Measurements from ENCODE around the gene GPT2.
A peak's percentile ranks its signal among the peaks of the same experiment; 100 is the strongest.

Gene GPT2

DNA sequence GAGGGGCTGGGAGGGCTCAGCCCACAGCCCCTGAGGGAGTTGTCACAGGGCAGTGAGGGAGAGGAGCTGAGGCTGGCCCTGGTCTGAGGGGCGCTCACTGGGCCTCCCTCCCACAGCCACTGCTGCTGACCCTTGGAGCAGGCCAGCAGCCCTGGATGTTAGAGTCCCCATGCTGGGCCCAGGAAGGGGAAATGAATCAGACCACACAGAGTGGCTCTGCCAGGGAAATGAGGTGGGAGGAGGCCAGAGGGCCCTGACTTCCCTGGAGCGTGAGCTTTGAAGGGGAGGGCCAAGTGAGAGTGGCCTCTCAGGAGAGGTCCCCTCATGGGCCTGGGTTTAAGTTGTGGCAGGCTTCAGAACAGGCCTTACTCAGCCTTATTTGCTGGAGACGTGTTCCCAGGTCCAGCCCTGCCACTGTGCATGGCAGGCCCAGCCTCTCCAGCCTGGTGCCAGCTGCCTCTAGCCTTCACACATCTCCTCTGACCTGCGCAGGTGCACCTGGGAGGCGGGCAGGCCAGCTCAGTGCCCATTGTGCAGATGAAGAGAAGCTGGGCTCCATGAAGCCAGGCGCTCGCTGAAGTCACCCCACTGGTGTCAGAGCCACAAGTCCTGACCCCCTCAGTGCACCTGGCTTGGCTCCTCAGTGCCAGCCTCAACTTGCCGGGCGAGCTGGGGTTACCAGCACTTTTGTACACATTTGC lies 15.4 kb downstream of the GPT2 start:
- no peak for DNase-seq

DNA sequence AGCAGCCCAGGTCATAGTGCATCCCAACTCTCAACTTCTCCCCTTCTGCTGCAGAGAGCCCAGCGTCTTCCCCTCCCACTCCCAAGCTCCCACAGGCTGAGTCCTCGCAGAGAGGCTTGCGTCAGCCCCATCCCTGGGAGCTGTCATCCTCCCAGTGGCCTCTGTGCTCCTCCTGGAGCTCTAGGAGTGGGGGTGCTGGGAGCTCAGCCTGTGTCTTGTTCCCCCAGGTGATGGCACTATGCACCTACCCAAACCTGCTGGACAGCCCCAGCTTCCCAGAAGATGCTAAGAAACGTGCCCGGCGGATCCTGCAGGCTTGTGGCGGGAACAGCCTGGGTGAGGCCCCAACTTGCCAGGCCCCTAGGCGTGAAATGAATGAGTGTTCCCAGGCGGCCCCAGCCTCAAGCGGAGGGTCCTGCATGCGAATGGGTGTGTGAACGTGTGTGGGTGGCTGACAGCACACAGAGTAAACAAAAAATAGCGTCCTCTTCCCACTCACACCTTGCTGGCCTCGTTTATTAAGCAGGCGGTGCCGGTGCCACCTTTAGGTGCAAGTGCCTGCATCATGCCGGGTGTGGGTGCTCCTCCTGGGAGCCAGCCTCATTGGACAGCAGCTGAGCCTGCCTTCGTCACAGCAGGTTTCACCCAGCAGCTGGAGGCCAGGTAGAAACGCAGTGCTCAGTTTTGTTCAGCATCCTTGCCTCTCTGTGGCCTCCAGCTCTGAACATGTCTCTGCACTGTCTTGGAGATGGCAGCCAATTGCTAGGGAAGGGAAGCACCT lies 16.5 kb downstream of the GPT2 start:
- no peak for DNase-seq

DNA sequence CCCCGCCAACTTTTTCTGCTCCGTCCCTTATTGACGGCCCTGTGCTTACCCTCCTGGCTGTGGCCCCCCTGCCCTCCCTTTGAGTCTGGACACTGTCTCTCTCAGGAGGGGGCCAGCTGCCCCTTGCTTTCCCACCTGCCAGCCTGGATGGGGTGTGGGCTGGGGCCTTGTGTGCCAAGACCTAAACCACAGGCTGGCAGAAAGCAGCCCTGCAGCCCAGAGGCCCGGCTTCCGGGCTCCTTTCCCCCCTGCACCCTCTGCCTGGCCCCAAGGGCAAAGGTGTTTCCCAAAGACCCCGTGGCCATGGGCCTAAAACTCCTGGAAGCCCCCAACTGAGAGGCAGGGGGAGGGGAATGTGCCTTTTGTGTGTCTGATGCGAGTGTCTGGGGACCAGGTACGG lies 17.5 kb downstream of the GPT2 start:
- DNase-seq, result no peak

DNA sequence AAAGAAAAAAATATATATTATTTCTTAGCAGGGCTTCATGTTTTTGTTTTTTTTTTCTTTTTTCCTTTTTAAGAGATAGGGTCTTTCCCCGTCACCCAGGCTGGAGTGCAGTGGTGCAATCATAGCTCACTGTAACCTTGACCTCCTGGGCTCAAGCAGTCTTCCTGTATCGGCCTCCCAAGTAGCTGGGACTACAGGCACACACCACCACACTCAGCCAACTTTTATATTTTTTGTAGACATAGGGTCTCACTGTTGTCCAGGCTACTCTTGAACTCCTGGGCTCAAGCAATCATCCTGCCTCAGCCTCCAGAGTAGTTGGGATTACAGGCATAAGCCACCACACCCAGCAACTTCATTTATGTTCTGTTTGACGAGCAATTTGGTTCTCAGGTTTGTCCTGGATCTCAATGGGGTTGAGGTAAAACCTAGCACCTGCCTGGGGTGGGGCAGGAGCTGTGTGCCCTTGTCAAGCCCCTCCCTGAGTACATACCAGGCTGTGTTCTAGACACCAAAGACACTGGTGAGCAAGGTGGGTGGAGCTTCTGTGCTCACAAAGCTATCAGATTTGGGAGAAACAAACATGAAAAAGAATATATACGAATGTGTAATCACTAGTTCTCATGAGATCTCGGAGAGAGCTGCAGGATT lies 19.2 kb downstream of the GPT2 start:
- DNase-seq, result no peak

DNA sequence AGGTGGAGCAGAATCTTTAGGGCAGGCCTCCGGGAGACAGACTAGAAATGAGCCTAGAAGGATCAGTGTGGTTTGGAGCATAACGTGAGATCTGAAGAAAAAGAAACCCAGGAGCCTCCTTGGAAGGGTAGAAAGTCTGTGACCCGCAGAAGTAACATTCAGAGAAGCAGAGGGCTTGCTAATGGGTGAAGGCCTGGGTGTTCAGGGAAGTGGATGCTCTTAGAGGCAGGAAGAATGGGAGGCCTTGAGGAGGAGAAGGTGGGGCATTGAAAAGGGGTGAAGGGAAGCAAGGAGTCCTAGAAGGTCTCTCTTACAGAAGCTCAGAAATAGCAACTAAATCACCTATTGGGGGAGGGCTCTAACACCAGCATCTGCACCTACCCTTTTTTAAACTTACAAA lies 20.3 kb downstream of the GPT2 start:
- no peak for DNase-seq

DNA sequence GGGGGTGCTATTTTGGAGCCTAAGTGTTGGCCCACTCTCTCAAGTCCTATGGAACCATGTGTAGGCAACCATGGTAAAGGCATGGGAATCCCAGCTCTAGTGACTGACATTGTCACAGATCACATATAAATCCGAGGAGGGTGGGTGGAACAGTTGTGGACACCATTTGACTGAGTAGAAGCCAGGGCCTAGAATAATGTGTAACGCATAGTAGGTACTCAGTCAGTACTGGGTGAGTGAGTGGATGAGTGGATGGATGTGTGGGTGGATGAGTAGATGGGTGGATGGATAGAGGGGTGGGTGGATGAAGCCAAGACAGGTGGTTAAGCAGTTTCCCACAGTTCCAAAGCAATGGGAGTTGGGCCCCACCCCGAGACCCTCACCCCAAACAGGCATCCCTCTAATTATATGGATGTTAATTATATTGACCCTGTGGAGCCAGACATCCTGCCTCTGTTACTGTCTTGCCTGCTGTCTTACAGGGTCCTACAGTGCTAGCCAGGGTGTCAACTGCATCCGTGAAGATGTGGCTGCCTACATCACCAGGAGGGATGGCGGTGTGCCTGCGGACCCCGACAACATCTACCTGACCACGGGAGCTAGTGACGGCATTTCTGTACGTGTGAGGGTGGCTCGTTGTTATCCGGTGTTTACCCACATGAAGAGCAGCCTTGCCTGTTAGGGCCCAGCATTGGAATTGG lies 22.3 kb downstream of the GPT2 start:
- no peak for DNase-seq

DNA sequence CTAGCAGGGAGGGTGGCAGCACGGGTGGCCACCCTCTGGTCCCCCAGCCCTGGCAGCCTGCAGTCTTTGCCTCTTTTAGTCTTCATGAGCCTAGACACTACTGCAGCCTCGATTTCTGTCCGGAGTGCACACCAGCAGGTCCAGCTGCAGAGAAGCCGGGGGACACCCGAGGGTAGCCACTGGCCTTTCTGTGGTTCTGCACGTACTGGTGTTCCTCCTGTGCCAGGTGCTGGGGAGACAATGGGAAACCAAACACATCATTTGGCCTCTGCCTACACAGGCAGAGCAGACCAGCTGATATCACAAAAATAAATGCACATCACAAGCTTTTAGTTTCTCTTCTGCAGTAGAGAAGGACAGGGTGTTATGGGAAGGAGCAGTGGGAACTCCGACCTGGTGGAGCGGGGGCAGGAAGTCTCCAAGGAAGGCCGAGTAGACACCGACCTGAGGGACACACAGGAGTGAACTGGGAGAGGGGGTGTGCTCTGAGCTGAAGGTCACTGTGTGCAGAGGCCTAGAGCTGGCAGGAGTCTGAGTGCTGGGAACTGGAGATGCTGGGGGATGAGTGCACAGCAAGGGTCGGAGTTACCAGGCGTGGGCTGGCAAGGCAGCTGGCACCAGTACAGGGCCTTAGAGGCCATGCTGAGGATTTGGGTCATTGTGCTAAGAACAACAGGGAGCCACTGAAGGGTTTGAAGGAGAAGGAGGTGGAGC lies 23.1 kb downstream of the GPT2 start:
- DNase-seq, result no peak

DNA sequence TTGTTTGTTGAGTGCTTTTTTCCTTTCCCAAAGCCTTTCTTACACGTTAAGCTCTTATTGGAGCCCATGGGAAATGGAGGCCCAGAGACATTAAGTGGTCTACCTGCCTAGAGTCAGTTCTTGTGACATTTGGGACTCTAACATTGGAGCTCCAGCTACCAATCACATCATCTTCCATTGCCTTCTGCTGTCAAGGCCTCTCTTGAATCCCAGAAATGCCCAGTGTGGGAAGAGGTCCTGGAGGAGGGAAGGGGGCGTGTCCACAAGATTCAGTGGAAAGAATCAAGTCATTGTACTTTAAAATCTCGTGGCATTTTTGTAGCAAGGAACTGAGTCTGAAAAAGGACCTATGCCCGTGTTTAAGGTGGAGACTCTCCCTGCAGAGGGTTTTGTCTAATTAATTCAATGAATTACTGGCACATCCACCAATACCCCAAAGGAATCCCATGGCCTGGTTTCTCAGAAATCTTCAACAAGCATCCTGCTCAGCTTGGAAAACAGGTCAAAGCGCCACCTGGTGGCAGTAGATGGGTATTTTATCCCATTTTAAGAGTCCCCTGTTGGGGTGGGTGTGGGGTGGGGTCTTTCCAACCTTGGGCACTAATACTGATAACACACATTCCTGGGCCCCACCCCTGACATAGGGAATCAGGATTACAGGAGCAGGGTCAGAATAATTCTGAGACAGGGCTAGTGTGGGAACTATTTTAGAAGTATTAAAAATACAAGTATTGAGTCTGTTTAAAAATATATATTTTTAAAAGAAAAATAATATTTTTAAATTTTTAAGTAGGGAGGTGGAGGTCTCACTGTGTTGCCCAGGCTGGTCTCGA lies 24.6 kb downstream of the GPT2 start:
- DNase-seq, result peak; percentile 51

DNA sequence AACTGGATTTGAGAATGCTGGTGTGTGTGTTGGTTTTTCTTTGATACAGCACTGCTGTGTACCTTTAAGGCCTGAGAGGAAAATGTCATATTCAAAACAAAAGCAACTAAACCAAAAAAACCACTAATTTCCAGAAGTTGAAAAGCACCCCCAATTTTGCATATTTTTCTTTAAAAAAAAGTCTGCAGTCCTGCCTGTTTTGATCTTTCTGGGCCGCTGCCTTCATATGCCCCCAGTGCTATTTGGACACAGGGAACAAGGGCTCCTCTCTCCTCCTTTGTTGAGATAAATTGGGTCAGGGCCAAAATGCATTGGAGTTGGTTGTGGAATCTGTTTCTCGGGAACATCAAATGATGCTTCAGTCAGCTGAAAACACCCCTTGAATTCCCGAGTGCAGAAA lies 26.9 kb downstream of the GPT2 start:
- no peak for DNase-seq

DNA sequence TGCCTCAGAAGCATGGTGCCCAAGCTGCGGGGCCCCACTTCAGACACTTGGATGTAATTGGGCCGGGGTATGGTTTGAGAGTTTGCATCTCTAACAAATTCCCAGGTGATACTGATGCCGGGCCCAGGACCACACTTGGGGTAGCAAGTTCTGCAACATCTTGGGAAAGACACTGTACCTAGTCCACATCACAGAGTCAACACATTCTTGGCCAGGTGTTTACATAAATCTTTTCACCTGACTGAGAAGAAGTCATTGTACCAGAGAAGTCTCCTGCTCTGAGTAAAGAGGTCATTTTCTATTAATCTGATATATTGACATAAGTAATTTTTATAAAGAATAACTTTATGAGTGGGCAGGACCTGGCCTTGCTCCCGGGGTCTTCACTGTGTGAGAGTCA lies 27.5 kb downstream of the GPT2 start:
- no peak for DNase-seq

DNA sequence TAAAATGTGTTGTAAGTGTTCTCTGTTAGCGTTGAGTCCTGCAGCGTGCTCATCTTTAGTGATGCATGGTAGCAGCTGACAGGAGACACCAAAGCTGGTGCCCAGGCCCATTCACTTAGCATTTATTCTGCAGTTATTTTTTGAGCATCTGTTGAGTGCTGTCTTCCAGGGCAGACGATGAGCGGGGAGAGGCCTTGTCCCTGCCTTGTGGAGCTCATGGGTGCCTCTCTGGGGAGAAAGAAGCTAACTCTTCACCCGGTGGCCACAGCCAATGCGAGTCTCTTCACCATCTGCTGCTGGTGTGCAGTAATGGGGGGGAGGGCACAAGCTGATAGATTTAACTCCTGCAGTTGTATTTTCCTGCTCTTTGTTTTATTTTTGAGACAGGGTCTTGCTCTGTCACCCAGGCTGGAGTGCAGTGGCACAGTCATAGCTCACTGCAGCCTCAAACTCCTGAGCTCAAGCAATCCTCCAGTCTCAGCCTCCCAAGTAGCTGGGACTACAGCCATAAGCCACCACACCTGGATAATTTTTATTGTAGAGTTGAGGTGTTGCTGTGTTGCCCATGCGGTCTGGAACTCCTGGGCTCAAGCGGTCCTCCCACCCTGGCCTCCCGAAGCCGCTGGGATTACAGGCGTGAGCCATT lies 30.5 kb downstream of the GPT2 start:
- no peak for DNase-seq

DNA sequence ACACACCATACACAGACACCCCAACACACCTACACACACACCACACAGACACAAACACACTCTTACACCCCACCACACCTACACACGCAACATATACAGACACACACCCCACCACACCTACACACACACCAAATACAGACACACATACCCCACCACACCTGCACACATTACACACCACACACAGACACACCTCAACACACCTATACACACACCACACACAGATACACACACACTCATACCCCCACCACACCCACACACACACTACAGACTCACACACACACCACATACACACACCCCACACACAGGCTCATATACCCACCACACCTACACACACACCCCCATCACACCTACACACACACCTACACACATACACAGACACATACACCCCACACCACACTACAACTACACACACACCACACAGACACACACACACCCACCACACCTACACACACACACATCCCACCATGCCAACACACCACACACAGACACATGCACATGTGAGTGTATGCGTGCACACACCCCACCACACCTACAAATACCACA lies 31.4 kb downstream of the GPT2 start:
- no peak for DNase-seq

DNA sequence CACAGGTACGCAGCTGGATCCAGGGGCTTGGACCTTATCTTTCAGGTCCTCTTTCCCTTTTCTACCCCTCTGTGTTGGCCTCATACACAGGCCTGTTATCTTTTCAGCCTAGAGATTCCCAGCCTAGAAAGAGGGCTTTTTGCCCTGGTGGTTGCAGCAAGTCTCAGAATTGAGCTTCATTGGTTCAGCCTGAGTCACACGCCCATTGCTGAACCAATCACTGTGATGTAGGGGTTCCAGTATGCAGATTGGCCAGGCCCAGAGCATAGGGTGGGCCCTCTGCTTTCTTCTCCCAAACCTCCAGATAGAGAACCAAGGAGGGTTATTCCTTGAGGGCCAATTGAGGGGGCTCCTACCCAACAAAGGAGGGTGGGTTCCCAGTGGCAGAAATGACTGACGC lies 32.8 kb downstream of the GPT2 start:
- DNase-seq, result no peak

DNA sequence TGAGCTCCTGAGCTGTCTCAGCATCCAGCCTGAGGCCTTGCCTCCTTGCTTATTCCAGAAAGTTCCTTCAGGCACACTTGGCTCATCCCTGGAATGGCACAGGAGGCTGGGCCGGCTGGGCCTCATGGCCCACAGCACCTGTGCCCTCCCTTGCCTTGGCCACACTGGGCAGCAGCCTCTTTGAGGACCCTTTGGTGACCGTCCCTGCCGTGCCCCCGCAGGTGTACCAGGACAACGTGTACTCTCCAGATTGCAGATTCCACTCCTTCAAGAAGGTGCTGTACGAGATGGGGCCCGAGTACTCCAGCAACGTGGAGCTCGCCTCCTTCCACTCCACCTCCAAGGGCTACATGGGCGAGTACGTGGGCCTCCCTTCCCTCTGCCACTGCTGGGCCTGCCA lies 34.2 kb downstream of the GPT2 start:
- no peak for DNase-seq

DNA sequence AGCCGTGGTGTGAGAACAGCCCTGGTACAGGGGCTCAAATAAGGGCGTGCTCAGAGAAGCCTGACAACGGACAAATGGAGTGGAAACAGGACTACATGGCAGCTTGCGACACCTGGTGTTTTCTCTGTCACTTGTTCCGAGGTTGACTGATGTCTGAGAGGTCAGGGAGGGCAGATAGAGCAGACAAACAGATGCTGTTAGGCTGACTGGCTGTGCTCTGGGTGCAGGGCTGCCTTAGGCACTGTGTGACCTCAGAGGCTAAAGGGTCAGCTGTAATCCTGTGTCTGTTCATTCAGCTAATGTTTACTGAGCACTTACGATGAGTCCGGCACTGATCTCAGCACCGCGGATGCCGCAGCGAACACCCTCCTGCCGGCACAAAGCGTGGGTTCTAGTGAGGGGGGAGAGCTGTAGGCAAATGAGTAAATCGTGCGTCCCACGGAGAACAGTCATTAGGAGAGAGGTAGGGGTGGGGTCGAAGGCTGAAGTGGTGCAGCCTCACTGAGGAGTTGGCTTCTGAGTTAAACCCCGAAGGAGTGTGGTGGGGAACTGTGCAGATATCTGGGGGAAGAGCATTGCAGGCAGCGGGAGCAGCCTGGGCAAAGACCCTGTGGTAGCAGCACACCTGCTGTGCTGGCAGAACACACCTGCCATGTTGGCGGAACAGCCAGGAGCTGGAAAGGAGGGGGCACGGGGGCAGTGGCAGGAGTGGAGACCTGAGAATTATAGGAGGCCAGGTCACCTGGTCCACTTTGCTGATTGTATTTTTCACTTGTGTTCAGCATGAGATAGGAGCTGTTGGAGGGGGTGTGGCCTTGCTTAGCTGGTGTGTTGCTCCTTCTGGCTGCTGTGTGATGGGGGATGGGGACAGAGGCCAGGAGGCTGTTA lies 35.0 kb downstream of the GPT2 start:
- no peak for DNase-seq

DNA sequence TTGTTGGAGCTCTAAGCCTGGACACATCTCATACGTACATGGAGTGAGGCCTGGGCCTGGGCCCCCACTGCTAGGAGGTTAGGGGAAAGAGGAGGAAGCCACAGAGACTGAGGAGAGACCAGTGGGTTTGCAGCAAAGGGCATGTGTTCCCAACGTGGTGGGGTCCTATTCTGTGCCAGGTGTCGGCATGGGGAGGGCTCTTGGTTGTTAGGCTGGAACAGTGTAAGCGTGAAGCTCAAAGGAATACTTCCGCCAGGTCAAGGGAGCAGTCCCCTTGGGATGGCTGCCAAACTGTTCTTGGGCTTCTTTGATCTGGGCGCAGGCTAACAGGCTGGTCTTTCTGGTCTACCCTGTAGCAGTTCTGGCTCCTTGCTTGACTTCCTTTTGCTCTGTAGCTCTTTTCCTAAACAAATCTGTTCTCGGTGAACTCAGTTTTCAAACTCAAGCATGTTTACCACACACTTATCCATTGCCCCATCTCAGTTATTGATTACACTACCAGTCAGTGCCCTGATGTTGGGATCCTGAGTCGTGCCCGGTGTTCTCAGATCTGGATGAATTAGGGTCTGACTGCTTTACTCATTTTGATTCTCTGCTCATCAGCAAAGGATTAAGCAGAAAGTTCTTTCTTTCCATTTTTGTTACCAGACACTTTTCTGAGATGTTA lies 36.4 kb downstream of the GPT2 start:
- DNase-seq, result no peak

DNA sequence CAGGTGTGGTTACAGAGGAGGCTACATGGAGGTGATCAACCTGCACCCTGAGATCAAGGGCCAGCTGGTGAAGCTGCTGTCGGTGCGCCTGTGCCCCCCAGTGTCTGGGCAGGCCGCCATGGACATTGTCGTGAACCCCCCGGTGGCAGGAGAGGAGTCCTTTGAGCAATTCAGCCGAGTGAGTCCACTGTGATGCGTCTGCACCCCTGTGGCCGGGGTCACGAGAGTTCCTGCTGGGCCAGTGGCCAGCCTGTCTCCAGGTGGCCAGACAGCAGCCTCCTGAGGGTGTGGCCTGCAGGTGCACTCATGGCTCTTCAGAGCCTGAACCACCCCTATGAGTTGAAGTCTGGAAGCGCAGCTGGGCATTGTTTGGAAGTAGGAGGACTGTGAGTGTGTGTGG lies 38.1 kb downstream of the GPT2 start:
- no peak for DNase-seq

DNA sequence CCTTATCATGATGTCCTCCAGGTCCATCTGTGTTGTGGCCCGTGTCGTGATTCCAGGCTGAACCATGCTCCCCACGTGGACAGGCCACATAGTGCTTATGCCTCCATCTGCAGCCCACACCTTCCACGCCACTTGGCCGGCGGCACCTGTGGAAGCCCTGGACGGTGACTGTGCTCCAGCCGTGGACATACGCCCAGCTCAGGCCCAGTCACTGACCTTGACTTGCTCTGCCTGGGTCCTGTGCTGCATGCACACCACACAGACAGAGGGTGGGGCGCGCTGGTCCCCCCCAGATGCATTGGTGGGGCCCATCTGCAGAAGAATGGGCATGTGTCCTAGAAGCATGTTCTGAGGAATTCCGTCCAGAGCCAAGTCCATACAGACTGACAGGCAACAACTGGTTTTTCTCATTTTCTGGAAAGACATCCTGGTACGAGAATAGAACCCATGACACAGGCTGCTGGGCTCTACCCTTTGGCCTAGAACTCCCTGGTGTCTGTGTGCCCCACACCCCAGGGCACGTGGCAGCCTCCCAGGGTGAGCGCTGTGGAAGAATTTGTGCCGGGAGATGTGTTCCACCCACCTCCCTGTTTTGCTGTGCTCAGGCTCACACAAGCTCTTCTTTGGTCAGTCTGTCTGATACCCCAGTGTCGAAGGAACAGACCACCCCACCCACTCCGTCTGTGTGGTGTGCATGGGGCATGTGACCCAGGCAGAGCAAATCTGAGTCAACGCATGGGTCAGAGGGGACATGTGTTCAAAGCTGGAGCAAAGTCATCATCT lies 39.5 kb downstream of the GPT2 start:
- DNase-seq, result no peak

DNA sequence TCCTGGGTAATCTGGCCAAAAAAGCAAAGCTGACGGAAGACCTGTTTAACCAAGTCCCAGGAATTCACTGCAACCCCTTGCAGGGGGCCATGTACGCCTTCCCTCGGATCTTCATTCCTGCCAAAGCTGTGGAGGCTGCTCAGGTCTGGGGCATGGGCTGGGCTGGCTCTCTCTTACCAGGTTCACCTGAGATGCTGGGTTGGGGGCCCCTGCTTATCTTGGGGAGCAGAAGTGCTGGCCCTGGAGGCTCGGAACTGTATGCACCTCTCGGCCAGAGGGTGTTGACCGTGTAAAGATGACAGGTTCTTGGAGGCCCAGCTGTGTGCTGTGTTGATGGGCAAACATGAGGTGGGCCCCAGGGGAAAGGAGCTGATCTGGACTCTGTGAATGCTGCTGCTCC lies 40.2 kb downstream of the GPT2 start:
- no peak for DNase-seq

Measured in stimulated activated CD4-positive, alpha-beta T cell treated with anti-CD3 and anti-CD28 coated beads, Interleukin-12 subunit alpha, Interleukin-12 subunit beta, amount 100 ng/mL, for 4 hours (primary cell).